Right atrium auricular region (tissue), 2 donors: ENCODE measurements around the gene TRAPPC2B. TPM values are rescaled to one million over a fixed set of nuclear protein-coding genes. Genes with fewer than 3 reads are reported as not detected.

Source experiments
- DNase-seq: peaks from one replicate; pipeline ENCODE4 v3.0.0-alpha.2; 2019; ENCODE audit warnings: low spot score
- H3K27ac ChIP-seq, 2 donors: fragments of 200-600 bp; sonication (generic); 1 replicate in 1 of 2; 2 replicates in 1 of 2; pipeline ENCODE4 v1.5.1; 2016 to 2019
- H3K27me3 ChIP-seq, 2 donors: fragments of 200-600 bp; sonication (generic); one replicate each; pipeline versions ENCODE4 v1.5.1 to v1.6.0; 2017 to 2019
- H3K36me3 ChIP-seq: fragments of 200-600 bp; sonication (generic); one replicate; pipeline ENCODE4 v1.5.1; 2016
- H3K4me1 ChIP-seq, 2 donors: fragments of 200-600 bp; sonication (generic); one replicate each; pipeline versions ENCODE4 v1.5.1 to v1.6.0; 2017 to 2019
- H3K4me3 ChIP-seq, 2 donors: fragments of 200-600 bp; sonication (generic); 1 replicate in 1 of 2; 2 replicates in 1 of 2; pipeline ENCODE4 v1.5.1; 2017 to 2019; ENCODE audit warnings: mild to moderate bottlenecking in 1 of 2, moderate library complexity in 1 of 2
- H3K9me3 ChIP-seq, 2 donors: fragments of 200-600 bp; sonication (generic); one replicate each; pipeline ENCODE4 v1.5.1; 2019
- CTCF ChIP-seq, 2 donors: fragments of 200-600 bp; sonication (generic); IDR thresholded peaks; one replicate each; pipeline ENCODE4 v1.5.1; 2019; ENCODE audit warnings: antibody characterized with exemption in 2 of 2
- total RNA-seq, 2 donors: library from RNA; depleted of rRNA; stranded (reverse); fragments of >200 nt; gene quantifications; one replicate each; pipeline ENCODE4 v1.1.0, GENCODE V29; 2016

TRAPPC2B gene
- total RNA-seq, 2 donors from 2014 or later, result 16.2 to 23.1 TPM

GRCh38 chr19:57406516-57407123 lies 43.3 kb downstream of the TRAPPC2B start:
- peaks cover 0 to 10% of the 10 kb centered on the region in 2 donors for H3K4me1 ChIP-seq
- no peak for DNase-seq
- H3K27me3 ChIP-seq, result no peaks in the 10 kb centered on the region
- H3K9me3 ChIP-seq, result no peaks in the 10 kb centered on the region
- H3K36me3 ChIP-seq, result no peaks in the 10 kb centered on the region
- H3K4me3 ChIP-seq, result no peak overlapping the region
- TF ChIP-seq CTCF (IDR thresholded peaks at IDR 0.05), result peak; percentile 49 to 80
- H3K27ac ChIP-seq, result no peak overlapping the region

- peak; percentile 94 for DNase-seq
- no peak for TF ChIP-seq CTCF (IDR thresholded peaks at IDR 0.05)
- no peaks in the 10 kb centered on the region for H3K27me3 ChIP-seq
- H3K27ac ChIP-seq, result peak within 1 kb of the TSS; percentile 8 to 83
- peak within 1 kb of the TSS; percentile 61 to 91 for H3K4me3 ChIP-seq
- H3K36me3 ChIP-seq, result peaks cover 19% of the 10 kb centered on the region
- H3K4me1 ChIP-seq, result peaks cover 0 to 23% of the 10 kb centered on the region in 2 donors
- H3K9me3 ChIP-seq, result no peaks in the 10 kb centered on the region
These were observed 47.7 kb downstream of the TRAPPC2B start, which contains the start of gene ZNF17 for GRCh38 chr19:57410877-57411671. Gene ZNF17, plus strand, starts transcription at chr19:57411161. Its CDS starts 2,455 bp downstream, at chr19:57413616.

Other genes starting within 250 kb of the TRAPPC2B start
- not detected for gene USP29, start 243.6 kb upstream of the TRAPPC2B start, total RNA-seq
- not detected for gene ZIM3, start 218.3 kb upstream of the TRAPPC2B start, total RNA-seq
- not detected for gene DUXA, start 196.1 kb upstream of the TRAPPC2B start, total RNA-seq
- gene ZNF264, start 172.1 kb upstream of the TRAPPC2B start, total RNA-seq, result 10 to 100 TPM; 11.5 to 23.2 TPM
- gene AURKC, start 132.5 kb upstream of the TRAPPC2B start, total RNA-seq, result under 1 TPM; 0.41 to 0.71 TPM
- 10 to 100 TPM; 11.6 to 12.2 TPM for gene ZNF805, start 122.9 kb upstream of the TRAPPC2B start, total RNA-seq
- gene ZNF460, start 83.1 kb upstream of the TRAPPC2B start, total RNA-seq, result 10 to 100 TPM; 34.7 to 38.3 TPM
- gene ZNF543, start 43.1 kb upstream of the TRAPPC2B start, total RNA-seq, result 1 to 10 TPM; 6.0 to 7.8 TPM
- 1 to 10 TPM; 6.6 to 8.2 TPM for gene ZNF304, start 12.3 kb upstream of the TRAPPC2B start, total RNA-seq
- 1 to 10 TPM; 2.4 to 3.5 TPM for gene ZNF547, start within 50 bp of the TRAPPC2B start, total RNA-seq
- 10 to 100 TPM; 11.1 to 18.3 TPM for gene ZNF548, start 26.3 kb downstream of the TRAPPC2B start, total RNA-seq
- gene ZNF17, start 47.6 kb downstream of the TRAPPC2B start, total RNA-seq, result 1 to 10 TPM; 5.6 to 8.4 TPM
- gene ZNF749, start 71.8 kb downstream of the TRAPPC2B start, total RNA-seq, result 1 to 10 TPM; 1.1 to 3.5 TPM
- gene VN1R1, start 93.6 kb downstream of the TRAPPC2B start, total RNA-seq, result 1 to 10 TPM; 2.0 to 2.9 TPM
- gene ZNF772, start 114.0 kb downstream of the TRAPPC2B start, total RNA-seq, result 10 to 100 TPM; 14.9 to 17.3 TPM
- gene ZNF419, start 124.2 kb downstream of the TRAPPC2B start, total RNA-seq, result 1 to 10 TPM; 4.9 to 7.2 TPM
- 1 to 10 TPM; 2.1 to 8.5 TPM for gene ZNF773, start 136.4 kb downstream of the TRAPPC2B start, total RNA-seq
- gene ZNF549, start 163.8 kb downstream of the TRAPPC2B start, total RNA-seq, result 1 to 10 TPM; 2.2 to 4.1 TPM
- gene ZNF550, start 196.3 kb downstream of the TRAPPC2B start, total RNA-seq, result 1 to 10 TPM; 4.6 to 5.2 TPM
- 1 to 10 TPM; 3.2 to 4.4 TPM for gene ZNF416, start 215.4 kb downstream of the TRAPPC2B start, total RNA-seq
- gene ZIK1, start 220.6 kb downstream of the TRAPPC2B start, total RNA-seq, result 1 to 10 TPM; 3.3 to 4.9 TPM
- gene ZNF530, start 236.3 kb downstream of the TRAPPC2B start, total RNA-seq, result 10 to 100 TPM in 1 of 2 donors, 1 to 10 TPM in 1; 5.7 to 10.8 TPM